Esophagus squamous epithelium (tissue), 4 donors: ENCODE measurements around the gene CITED4.

Experiments used
- POLR2A ChIP-seq, 4 donors: fragments of 450-650 bp; IDR thresholded peaks; one replicate each; pipeline ENCODE4 v1.6.1; 2017; ENCODE audit warnings: antibody characterized with exemption in 4 of 4, mild to moderate bottlenecking in 4 of 4, moderate library complexity in 3 of 4
- TF ChIP-seq, protein P1 (sequence below), 6 experiments: fragments of 450-650 bp in 4 of 6; fragments of 200-600 bp in 2 of 6; sonication (generic) in 2 of 6; IDR thresholded peaks; one replicate each; pipeline ENCODE4 v1.5.1; 2016 to 2019; ENCODE audit warnings: antibody characterized with exemption in 6 of 6, mild to moderate bottlenecking in 4 of 6, moderate library complexity in 4 of 6

DNA sequence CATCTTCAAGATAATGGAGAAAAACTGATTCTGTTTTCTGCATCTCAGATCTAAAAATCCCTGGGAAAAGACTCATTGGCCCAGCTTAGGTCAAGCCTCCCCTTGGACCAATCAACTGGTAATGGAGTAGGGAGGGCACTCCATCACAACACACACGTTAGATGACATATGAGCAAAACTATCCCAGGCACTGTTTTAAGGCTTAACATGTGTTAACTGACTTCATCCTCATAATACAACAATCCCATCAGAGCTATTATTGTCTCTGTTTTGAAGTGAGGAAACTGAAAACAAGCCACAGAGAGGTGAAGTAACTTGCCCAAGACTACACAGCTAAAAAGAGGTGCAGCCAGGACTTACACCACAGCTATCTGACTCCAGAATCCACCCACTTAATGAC, 14.7 kb upstream of the CITED4 start:
- no peak for TF ChIP-seq POLR2A (IDR thresholded peaks at IDR 0.05)
- TF ChIP-seq, protein P1, sequence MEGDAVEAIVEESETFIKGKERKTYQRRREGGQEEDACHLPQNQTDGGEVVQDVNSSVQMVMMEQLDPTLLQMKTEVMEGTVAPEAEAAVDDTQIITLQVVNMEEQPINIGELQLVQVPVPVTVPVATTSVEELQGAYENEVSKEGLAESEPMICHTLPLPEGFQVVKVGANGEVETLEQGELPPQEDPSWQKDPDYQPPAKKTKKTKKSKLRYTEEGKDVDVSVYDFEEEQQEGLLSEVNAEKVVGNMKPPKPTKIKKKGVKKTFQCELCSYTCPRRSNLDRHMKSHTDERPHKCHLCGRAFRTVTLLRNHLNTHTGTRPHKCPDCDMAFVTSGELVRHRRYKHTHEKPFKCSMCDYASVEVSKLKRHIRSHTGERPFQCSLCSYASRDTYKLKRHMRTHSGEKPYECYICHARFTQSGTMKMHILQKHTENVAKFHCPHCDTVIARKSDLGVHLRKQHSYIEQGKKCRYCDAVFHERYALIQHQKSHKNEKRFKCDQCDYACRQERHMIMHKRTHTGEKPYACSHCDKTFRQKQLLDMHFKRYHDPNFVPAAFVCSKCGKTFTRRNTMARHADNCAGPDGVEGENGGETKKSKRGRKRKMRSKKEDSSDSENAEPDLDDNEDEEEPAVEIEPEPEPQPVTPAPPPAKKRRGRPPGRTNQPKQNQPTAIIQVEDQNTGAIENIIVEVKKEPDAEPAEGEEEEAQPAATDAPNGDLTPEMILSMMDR (IDR thresholded peaks at IDR 0.05), result no peak
